Keratinocyte (primary cell): Measurements from ENCODE around the gene SEC11A. TPM values are rescaled to one million over a fixed set of nuclear protein-coding genes. Genes with fewer than 3 reads are reported as not detected.

ENCODE experiments used
- DNase-seq: peaks from one replicate; pipeline ENCODE4 v3.0.0-alpha.2; 2011; ENCODE audit warnings: low read depth, missing footprints, low spot score
- FAIRE-seq: peaks from 2 replicates; lab custom pipeline; 2011; peaks lifted over from hg19 to GRCh38; lab: Jason Lieb, UNC
- H2AFZ ChIP-seq: 2 replicates; pipeline ENCODE4 v1.6.0; 2012; ENCODE audit warnings: low read length, control low read depth, inconsistent platforms; ENCODE audit not compliant: control insufficient read depth
- H3K27ac ChIP-seq: 2 replicates; pipeline ENCODE4 v1.5.1; 2011; ENCODE audit warnings: low read length; ENCODE audit not compliant: control insufficient read depth, insufficient read depth
- H3K27me3 ChIP-seq: 3 replicates; pipeline ENCODE4 v1.6.0; 2011; ENCODE audit warnings: low read length; ENCODE audit not compliant: control insufficient read depth, insufficient read depth; ENCODE audit errors: extremely low read depth
- H3K36me3 ChIP-seq, 2 experiments: 2 replicates in 1 of 2; 3 replicates in 1 of 2; pipeline ENCODE4 v1.5.1; 2011; ENCODE audit warnings: low read length in 2 of 2, mild to moderate bottlenecking in 1 of 2; ENCODE audit not compliant: control insufficient read depth in 2 of 2, insufficient read depth in 2 of 2; ENCODE audit errors: extremely low read depth in 1 of 2
- H3K4me1 ChIP-seq: 3 replicates; pipeline ENCODE4 v1.5.1; 2011; ENCODE audit warnings: low read length; ENCODE audit not compliant: control insufficient read depth, insufficient read depth; ENCODE audit errors: extremely low read depth
- H3K4me2 ChIP-seq: 3 replicates; pipeline ENCODE4 v1.6.0; 2011; ENCODE audit warnings: low read depth, low read length; ENCODE audit not compliant: control insufficient read depth, insufficient read depth; ENCODE audit errors: extremely low read depth
- H3K4me3 ChIP-seq, 3 experiments: fragments of 200-600 bp in 1 of 3; sonication (generic) in 1 of 3; 2 replicates in 2 of 3; 3 replicates in 1 of 3; pipeline ENCODE4 v1.5.1; 2011 to 2016; ENCODE audit warnings: low read length in 3 of 3, mild to moderate bottlenecking in 3 of 3, control low read depth in 2 of 3, inconsistent platforms in 1 of 3, low read depth in 1 of 3, mixed read lengths in 1 of 3, mixed run types in 1 of 3, moderate library complexity in 1 of 3; ENCODE audit not compliant: control insufficient read depth in 2 of 3, insufficient read depth in 2 of 3; ENCODE audit errors: extremely low read depth in 1 of 3
- H3K79me2 ChIP-seq: 2 replicates; pipeline ENCODE4 v1.6.0; 2012; ENCODE audit warnings: low read length; ENCODE audit not compliant: control insufficient read depth, insufficient read depth
- H3K9ac ChIP-seq: 3 replicates; pipeline ENCODE4 v1.6.0; 2011; ENCODE audit warnings: low read length; ENCODE audit not compliant: control insufficient read depth, insufficient read depth; ENCODE audit errors: extremely low read depth
- H3K9me1 ChIP-seq: 3 replicates; pipeline ENCODE4 v1.6.0; 2011; ENCODE audit warnings: low read length; ENCODE audit not compliant: control insufficient read depth, insufficient read depth; ENCODE audit errors: extremely low read depth
- H3K9me3 ChIP-seq: 2 replicates; pipeline ENCODE4 v1.5.1; 2012; ENCODE audit warnings: low read depth, low read length; ENCODE audit not compliant: control insufficient read depth
- H4K20me1 ChIP-seq: 3 replicates; pipeline ENCODE4 v1.6.0; 2011; ENCODE audit warnings: low read length; ENCODE audit not compliant: control insufficient read depth, insufficient read depth; ENCODE audit errors: extremely low read depth
- EZH2 ChIP-seq: IDR thresholded peaks from one replicate; pipeline ENCODE4 v1.6.1; 2012; ENCODE audit warnings: inconsistent platforms, mild to moderate bottlenecking, low read length, moderate library complexity
- dilution Hi-C: fragments of 300-500 bp; cut with MboI; formaldehyde crosslinking; loops from one replicate; pipeline ENCODE4 v1.7.0; 2020; ENCODE audit warnings: low sequenced_read_pairs; ENCODE audit not compliant: extremely low pct_ligation_motif_present
- polyA minus RNA-seq, 3 experiments: library from RNA; depleted of rRNA, polyadenylated mRNA; stranded (reverse); fragments of >200 nt; gene quantifications; 1 replicate in 1 of 3; 2 replicates in 1 of 3; 3 replicates in 1 of 3; pipeline ENCODE4 v1.2.3, GENCODE V29; 2011
- polyA plus RNA-seq, 5 experiments: library from polyadenylated mRNA; depleted of rRNA in 3 of 5; stranded (reverse) in 3 of 5; stranded (forward) in 1 of 5; unstranded in 1 of 5; fragments of >200 nt; gene quantifications; 1 replicate in 1 of 5; 2 replicates in 3 of 5; 3 replicates in 1 of 5; pipeline versions ENCODE4 v1.2.1 to v1.2.3, GENCODE V29; 2011 to 2012; ENCODE audit warnings: missing spikeins in 2 of 5, low read depth in 1 of 5, low replicate concordance in 1 of 5
- TF ChIP-seq, protein P1 (sequence below), 3 experiments: IDR thresholded peaks in 1 of 3; conservative IDR thresholded peaks in 1 of 3; optimal IDR thresholded peaks in 1 of 3; 2 replicates in 2 of 3; 3 replicates in 1 of 3; pipeline versions ENCODE3 to v1.5.1; 2011; ENCODE audit warnings: low read length in 3 of 3, mild to moderate bottlenecking in 3 of 3, moderate library complexity in 2 of 3, control low read depth in 1 of 3, inconsistent platforms in 1 of 3; ENCODE audit not compliant: insufficient read depth in 2 of 3; ENCODE audit errors: extremely low read depth in 1 of 3

SEC11A gene
- 110 to 195 TPM (median 115 TPM) in 3 replicates for polyA plus RNA-seq
- polyA plus RNA-seq (2011; ENCODE audit: low read depth), result 92.3 TPM
- 103 and 105 TPM in 2 replicates for polyA plus RNA-seq (2011; cell fraction: cytosol; rRNA removed)
- polyA plus RNA-seq (2011; cell fraction: nucleus; rRNA removed), result 56.9 and 107 TPM in 2 replicates
- polyA plus RNA-seq (2012; ENCODE audit: low replicate concordance), result 122 and 135 TPM in 2 replicates
- 30.7 to 81.4 TPM (median 35.1 TPM) in 3 replicates for polyA minus RNA-seq
- 67.5 TPM for polyA minus RNA-seq (2011; cell fraction: cytosol; rRNA and poly(A)+ RNA removed)
- 28.9 and 39.7 TPM in 2 replicates for polyA minus RNA-seq (2011; cell fraction: nucleus; rRNA and poly(A)+ RNA removed)

DNA sequence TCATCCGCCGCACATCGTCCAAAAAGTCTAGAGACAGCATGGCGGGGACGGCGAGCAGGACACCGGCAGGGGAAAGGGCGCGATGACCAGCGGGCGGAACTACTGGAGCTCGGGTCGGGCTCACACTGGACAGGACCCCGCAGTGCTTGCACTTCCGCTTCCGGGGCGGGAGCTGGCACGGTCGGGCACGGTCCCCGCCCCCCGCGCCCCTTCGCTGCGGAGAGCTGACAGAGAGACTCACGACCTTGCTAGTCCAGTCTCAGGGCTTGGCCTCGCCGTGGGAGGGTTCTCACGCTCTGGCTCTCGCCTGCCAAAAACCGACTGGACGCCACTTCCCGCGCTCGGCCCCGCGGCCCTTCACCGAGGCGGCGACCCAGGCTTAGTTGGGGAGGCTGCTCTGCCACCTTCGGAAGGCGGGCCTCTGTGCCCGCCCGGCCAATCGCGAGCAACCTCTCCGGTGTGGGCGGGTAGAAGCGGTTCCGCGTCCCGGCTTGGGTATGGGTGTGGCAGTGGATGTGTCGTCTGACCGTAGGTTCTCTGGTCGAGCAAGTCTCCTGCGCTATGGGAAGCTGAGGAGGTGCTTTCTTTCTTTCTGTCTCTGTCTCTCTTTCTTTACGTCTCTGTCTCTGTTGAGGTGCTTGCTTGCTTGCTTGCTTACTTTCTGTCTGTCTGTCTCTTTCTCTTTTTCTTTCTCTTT, at the start of gene SEC11A:
SEC11A (minus strand) TSS at position 104 of the 697 bp plus-strand sequence; CDS start at position 40, 64 bp downstream.
- peaks cover 11% of the 10 kb centered on the region for H3K4me1 ChIP-seq
- H3K27me3 ChIP-seq, result no peaks in the 10 kb centered on the region
- no peaks in the 10 kb centered on the region for H3K9me3 ChIP-seq
- peak within 1 kb of the TSS; percentile 98 for H2AFZ ChIP-seq
- peak within 1 kb of the TSS; percentile 94 for H3K9ac ChIP-seq
- H3K9me1 ChIP-seq, result no peaks in the 10 kb centered on the region
- peak within 1 kb of the TSS; percentile 96 to 100 (median 96) for H3K4me3 ChIP-seq
- H3K36me3 ChIP-seq, result no peaks in the 10 kb centered on the region
- FAIRE-seq (peak; percentile 81), DNase-seq (peak; percentile 62)
- H3K79me2 ChIP-seq, result peaks cover 47% of the 10 kb centered on the region
- peak within 1 kb of the TSS; percentile 81 for H3K27ac ChIP-seq
- no peaks in the 10 kb centered on the region for H4K20me1 ChIP-seq
- peak within 1 kb of the TSS; percentile 91 for H3K4me2 ChIP-seq
- TF ChIP-seq, protein P1, sequence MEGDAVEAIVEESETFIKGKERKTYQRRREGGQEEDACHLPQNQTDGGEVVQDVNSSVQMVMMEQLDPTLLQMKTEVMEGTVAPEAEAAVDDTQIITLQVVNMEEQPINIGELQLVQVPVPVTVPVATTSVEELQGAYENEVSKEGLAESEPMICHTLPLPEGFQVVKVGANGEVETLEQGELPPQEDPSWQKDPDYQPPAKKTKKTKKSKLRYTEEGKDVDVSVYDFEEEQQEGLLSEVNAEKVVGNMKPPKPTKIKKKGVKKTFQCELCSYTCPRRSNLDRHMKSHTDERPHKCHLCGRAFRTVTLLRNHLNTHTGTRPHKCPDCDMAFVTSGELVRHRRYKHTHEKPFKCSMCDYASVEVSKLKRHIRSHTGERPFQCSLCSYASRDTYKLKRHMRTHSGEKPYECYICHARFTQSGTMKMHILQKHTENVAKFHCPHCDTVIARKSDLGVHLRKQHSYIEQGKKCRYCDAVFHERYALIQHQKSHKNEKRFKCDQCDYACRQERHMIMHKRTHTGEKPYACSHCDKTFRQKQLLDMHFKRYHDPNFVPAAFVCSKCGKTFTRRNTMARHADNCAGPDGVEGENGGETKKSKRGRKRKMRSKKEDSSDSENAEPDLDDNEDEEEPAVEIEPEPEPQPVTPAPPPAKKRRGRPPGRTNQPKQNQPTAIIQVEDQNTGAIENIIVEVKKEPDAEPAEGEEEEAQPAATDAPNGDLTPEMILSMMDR (optimal IDR thresholded peaks at IDR 0.05 in 1 of 3, IDR thresholded peaks at IDR 0.05 in 1 of 3, conservative IDR thresholded peaks at IDR 0.05 in 1 of 3; ENCODE audit: extremely low read depth in 1 of 3, insufficient read depth in 2 of 3, low read length in 3 of 3), result no peak
- dilution Hi-C loops, result no loop called here

GRCh38 chr15:84765675-84766074, 49.7 kb upstream of the SEC11A start:
- no peaks in the 10 kb centered on the region for H3K27me3 ChIP-seq
- H3K27ac ChIP-seq, result no peak overlapping the region
- peaks cover 63% of the 10 kb centered on the region for H3K79me2 ChIP-seq
- H2AFZ ChIP-seq, result no peak overlapping the region
- dilution Hi-C loops, result no loop called here
- H3K9me3 ChIP-seq, result no peaks in the 10 kb centered on the region
- no peaks in the 10 kb centered on the region for H3K4me1 ChIP-seq
- no peak overlapping the region for H3K9ac ChIP-seq
- H3K36me3 ChIP-seq, result peaks cover 13% of the 10 kb centered on the region in 2 experiments
- H4K20me1 ChIP-seq, result peaks cover 18% of the 10 kb centered on the region
- H3K4me2 ChIP-seq, result no peak overlapping the region
- no peaks in the 10 kb centered on the region for H3K9me1 ChIP-seq
- H3K4me3 ChIP-seq, result no peak overlapping the region
- FAIRE-seq (no peak), DNase-seq (no peak)
- TF ChIP-seq, protein P1 (optimal IDR thresholded peaks at IDR 0.05 in 1 of 3, IDR thresholded peaks at IDR 0.05 in 1 of 3, conservative IDR thresholded peaks at IDR 0.05 in 1 of 3; ENCODE audit: extremely low read depth in 1 of 3, insufficient read depth in 2 of 3, low read length in 3 of 3), result no peak
- no peak for TF ChIP-seq EZH2
